ENCODE data around the gene LACTBL1. TPM values are rescaled to one million over a fixed set of nuclear protein-coding genes. Genes with fewer than 3 reads are reported as not detected.

Gene LACTBL1
- total RNA-seq, 1 donor, result not detected

DNA sequence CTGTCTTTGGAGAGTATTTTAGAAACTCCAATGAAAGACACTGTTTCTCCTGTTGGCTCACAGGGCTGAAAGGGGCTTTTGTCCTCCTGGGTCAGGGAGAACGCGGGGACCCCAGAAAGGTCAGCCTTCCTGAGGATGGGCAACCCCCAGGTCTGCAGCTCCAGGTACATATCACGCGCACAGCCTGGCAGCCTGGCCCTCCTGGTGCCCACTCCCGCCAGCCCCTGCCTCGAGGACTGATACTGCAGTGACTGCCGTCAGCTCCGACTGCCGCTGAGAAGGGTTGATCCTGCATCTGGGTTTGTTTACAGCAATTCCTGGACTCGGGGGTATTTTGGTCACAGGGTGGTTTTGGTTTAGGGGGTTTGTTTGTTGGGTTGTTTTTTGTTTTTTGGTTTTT is 58.5 kb downstream of the LACTBL1 start:
- no peak for DNase-seq (ENCODE audit: low read depth in 2 of 3, low spot score in 2 of 3)

DNA sequence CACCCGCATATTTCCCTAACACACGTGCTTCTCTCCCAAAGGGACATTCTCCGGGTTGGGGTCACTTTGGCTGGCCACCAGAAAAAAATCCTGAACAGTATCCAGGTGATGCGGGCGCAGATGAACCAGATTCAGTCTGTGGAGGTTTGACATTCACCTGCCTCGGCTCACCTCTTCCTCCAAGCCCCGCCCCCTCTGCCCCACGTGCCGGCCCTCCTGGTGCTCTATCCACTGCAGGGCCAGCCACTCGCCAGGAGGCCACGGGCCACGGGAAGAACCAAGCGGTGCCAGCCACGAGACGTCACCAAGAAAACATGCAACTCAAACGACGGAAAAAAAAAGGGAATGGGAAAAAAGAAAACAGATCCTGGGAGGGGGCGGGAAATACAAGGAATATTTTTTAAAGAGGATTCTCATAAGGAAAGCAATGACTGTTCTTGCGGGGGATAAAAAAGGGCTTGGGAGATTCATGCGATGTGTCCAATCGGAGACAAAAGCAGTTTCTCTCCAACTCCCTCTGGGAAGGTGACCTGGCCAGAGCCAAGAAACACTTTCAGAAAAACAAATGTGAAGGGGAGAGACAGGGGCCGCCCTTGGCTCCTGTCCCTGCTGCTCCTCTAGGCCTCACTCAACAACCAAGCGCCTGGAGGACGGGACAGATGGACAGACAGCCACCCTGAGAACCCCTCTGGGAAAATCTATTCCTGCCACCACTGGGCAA is 59.1 kb downstream of the LACTBL1 start:
- no peak for DNase-seq (ENCODE audit: low read depth in 2 of 3, low spot score in 2 of 3)

DNA sequence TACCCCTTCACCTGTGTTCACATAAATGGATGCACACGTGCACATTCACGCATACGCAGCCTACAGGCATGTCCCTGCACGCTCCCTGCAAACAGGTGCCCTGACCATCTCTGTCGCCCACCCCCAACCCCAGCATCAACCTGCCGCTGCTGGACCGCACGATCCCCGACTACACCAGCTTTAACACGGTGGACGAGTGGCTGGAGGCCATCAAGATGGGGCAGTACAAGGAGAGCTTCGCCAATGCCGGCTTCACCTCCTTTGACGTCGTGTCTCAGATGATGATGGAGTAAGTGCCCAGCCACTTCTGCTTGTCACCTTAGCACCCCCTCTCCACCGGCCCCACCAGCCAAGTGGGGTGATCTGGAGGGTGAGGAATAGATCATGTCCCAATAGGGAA is 60.4 kb downstream of the LACTBL1 start:
- DNase-seq (ENCODE audit: low read depth in 2 of 3, low spot score in 2 of 3), result no peak

DNA sequence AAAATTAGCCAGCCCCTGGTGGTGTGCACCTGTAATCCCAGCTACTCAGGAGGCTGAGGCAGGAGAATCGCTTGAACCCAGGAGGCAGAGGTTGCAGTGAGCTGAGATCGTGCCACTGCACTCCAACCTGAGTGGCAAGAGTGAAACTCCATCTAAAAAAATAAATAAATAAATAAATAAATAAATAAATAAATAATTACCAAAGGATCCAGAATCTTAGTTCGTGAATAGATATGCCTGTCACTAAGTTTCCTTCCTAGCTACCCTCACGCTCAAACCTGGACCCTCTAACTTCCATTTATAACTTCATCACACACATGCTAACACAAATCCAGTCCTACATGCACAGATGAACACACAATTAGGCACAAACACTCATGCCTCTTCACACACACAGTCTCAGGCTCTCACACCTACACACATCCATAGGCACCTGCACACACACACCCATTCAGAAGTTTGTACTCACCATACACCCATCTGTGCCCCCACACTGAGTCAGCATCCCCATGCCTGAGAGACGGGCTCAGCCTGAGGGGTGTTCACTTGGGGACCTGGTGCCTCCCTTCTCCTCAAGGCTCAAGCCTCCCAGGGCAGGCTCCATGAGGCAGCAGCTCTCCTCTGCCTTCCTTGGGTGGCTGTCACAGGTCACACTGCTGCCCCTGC is 61.5 kb downstream of the LACTBL1 start:
- DNase-seq (ENCODE audit: low read depth in 2 of 3, low spot score in 2 of 3), result no peak

DNA sequence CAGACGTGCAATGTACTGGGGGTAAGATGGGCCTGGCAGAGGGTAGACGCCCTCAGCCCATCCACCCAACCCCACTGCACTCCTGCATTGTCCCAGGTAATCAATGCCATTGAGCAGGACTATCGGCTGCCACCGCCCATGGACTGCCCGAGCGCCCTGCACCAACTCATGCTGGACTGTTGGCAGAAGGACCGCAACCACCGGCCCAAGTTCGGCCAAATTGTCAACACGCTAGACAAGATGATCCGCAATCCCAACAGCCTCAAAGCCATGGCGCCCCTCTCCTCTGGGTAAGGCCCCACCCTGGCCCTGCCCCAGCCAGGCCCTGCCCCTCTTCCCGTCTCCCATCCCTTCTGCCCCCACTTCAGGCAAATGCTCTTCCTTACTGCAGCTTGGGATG is 62.4 kb downstream of the LACTBL1 start:
- no peak for DNase-seq (ENCODE audit: low read depth in 2 of 3, low spot score in 2 of 3)

DNA sequence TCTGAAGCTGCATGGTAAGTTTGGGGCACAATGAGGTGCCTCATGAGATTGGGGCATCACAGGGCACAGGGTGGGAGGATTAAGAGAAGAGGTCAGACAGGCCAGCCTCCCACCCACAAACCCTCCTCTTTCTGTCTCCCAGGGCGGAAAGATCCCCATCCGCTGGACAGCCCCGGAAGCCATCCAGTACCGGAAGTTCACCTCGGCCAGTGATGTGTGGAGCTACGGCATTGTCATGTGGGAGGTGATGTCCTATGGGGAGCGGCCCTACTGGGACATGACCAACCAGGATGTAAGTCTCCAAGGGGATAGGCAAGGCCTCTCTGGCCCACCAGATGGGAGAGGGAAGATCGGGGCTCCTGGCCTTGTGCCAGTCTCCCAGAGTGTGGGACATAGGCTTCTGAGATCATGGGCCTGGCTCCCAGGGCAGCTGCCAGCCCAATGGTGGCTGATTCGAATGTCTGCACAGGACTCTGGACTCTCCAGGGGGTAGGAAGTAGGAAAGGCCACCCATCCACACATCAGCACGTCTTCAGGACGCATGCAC is 63.7 kb downstream of the LACTBL1 start:
- DNase-seq (ENCODE audit: low read depth in 2 of 3, low spot score in 2 of 3), result no peak

DNA sequence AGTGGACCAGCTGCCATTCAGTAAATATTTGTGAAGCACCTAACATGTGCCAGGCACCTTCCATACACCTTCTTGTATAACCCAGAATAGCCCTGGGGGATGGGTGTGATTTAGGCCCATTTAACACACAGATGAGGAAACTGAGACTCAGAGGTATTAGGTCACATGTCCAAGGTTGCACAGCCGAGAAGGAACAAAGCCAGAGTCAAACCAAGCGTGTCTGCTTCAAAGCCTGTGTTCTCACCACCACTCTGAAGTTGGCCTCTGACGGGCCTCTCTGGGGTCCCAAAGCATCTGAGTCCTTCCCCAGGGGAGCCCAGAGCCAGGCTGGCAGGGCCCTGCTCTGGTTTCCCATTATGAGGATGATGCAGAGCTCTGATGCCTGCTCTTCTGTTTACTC is 65.1 kb downstream of the LACTBL1 start:
- no peak for DNase-seq (ENCODE audit: low read depth in 2 of 3, low spot score in 2 of 3)

DNA sequence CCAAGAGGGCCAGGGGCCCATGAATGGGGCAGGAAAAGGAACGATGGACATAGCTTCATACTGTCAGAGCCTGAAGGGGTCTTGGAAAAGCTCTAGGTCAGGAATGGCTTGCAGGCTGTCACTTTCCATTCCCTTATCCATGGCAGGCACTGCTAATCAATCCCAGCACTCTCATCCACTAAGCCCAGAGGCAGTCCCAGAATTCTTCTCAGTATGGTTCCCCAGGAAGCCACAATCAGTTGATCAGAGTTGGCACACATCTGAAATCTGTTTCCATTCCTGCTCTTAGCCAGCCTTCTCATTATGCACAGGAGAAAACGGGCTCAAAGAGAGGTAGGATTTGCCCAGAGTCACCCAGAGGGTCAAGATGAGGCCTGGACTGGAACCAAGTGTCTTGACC is 65.7 kb downstream of the LACTBL1 start:
- no peak for DNase-seq (ENCODE audit: low read depth in 2 of 3, low spot score in 2 of 3)

DNA sequence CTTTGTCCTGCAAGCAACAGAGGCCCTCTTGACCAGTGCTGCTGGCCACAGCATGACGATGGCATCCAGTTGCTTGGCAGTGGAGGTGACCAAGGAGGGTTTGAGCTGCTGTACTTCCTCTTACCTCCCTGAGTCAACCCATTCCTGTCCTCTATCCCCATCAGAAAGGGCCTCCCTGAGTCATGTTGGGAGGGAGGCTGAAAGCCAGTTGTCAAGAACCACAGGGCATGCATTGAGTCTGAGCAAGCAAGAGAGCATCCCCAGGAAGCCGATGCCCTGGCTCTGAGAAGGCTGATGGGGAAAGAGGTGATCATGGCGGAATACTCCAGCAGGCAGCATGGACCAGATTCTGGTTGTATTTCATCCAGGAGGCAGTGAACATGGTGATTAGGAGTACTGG is 69.6 kb downstream of the LACTBL1 start:
- no peak for DNase-seq (ENCODE audit: low read depth in 2 of 3, low spot score in 2 of 3)

Other genes with a start within 250 kb of the LACTBL1 start
- gene TEX46, start 43.0 kb upstream of the LACTBL1 start, total RNA-seq, result not detected
- gene KDM1A, start 46.6 kb upstream of the LACTBL1 start, total RNA-seq, result 111 TPM
- gene LUZP1, start 196.0 kb upstream of the LACTBL1 start, total RNA-seq, result 14.3 TPM
- not detected for gene HTR1D, start 244.6 kb upstream of the LACTBL1 start, total RNA-seq

Data from hematopoietic multipotent progenitor cell (in vitro differentiated cells).